Stimulated activated CD8-positive, alpha-beta memory T cell treated with anti-CD3 and anti-CD28 coated beads, Interleukin-4, amount 100 ng/mL, for 24 hours (primary cell): ENCODE data around the gene ANKRD44.

Experiments used
- DNase-seq: peaks from one replicate; pipeline ENCODE4 v3.0.0-alpha.2; 2020; ENCODE audit warnings: low read depth

ANKRD44 gene

GRCh38 chr2:197286805-197287595, 23.6 kb downstream of the ANKRD44 start:
- DNase-seq = no peak

GRCh38 chr2:197285361-197285760, 25.2 kb downstream of the ANKRD44 start:
- DNase-seq = no peak

- DNase-seq = no peak
Observed at GRCh38 chr2:197284956-197285355, 25.6 kb downstream of the ANKRD44 start.

GRCh38 chr2:197281421-197281820, 29.2 kb downstream of the ANKRD44 start:
- no peak for DNase-seq

- DNase-seq = no peak
Observed at GRCh38 chr2:197280015-197280702, 30.4 kb downstream of the ANKRD44 start.

- DNase-seq = no peak
Observed at GRCh38 chr2:197278799-197279763, 31.5 kb downstream of the ANKRD44 start.

GRCh38 chr2:197277794-197278193, 32.8 kb downstream of the ANKRD44 start:
- DNase-seq = no peak

GRCh38 chr2:197276156-197276555, 34.4 kb downstream of the ANKRD44 start:
- DNase-seq = no peak

GRCh38 chr2:197274937-197275336, 35.6 kb downstream of the ANKRD44 start:
- DNase-seq = no peak

- no peak for DNase-seq
Observed at GRCh38 chr2:197274349-197274748, 36.2 kb downstream of the ANKRD44 start.

- no peak for DNase-seq
Observed at GRCh38 chr2:197273485-197273884, 37.1 kb downstream of the ANKRD44 start.

- DNase-seq = no peak
Observed at GRCh38 chr2:197270601-197271000, 40.0 kb downstream of the ANKRD44 start.

- DNase-seq = no peak
Observed at GRCh38 chr2:197269815-197270214, 40.8 kb downstream of the ANKRD44 start.

GRCh38 chr2:197268786-197269584, 41.6 kb downstream of the ANKRD44 start:
- DNase-seq = no peak

GRCh38 chr2:197266477-197266876, 44.1 kb downstream of the ANKRD44 start:
- no peak for DNase-seq

GRCh38 chr2:197265924-197266323, 44.7 kb downstream of the ANKRD44 start:
- no peak for DNase-seq

- no peak for DNase-seq
Observed at GRCh38 chr2:197265036-197265435, 45.5 kb downstream of the ANKRD44 start.

GRCh38 chr2:197264332-197264731, 46.2 kb downstream of the ANKRD44 start:
- no peak for DNase-seq

- DNase-seq = no peak
Observed at GRCh38 chr2:197263077-197263476, 47.5 kb downstream of the ANKRD44 start.

- no peak for DNase-seq
Observed at GRCh38 chr2:197261808-197262226, 48.8 kb downstream of the ANKRD44 start.

- no peak for DNase-seq
Observed at GRCh38 chr2:197259470-197259999, 51.0 kb downstream of the ANKRD44 start.
